ENCODE measurements around the gene PUM1.

GRCh38 chr1:30905403-30905802, 160.1 kb downstream of the PUM1 start:
- TF ChIP-seq, protein P1, sequence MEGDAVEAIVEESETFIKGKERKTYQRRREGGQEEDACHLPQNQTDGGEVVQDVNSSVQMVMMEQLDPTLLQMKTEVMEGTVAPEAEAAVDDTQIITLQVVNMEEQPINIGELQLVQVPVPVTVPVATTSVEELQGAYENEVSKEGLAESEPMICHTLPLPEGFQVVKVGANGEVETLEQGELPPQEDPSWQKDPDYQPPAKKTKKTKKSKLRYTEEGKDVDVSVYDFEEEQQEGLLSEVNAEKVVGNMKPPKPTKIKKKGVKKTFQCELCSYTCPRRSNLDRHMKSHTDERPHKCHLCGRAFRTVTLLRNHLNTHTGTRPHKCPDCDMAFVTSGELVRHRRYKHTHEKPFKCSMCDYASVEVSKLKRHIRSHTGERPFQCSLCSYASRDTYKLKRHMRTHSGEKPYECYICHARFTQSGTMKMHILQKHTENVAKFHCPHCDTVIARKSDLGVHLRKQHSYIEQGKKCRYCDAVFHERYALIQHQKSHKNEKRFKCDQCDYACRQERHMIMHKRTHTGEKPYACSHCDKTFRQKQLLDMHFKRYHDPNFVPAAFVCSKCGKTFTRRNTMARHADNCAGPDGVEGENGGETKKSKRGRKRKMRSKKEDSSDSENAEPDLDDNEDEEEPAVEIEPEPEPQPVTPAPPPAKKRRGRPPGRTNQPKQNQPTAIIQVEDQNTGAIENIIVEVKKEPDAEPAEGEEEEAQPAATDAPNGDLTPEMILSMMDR (IDR thresholded peaks at IDR 0.05; ENCODE audit: low read depth, low read length, poor library complexity, severe bottlenecking), result no peak
- no peak for TF ChIP-seq EZH2phosphoT487 (IDR thresholded peaks at IDR 0.05; ENCODE audit: borderline replicate concordance, low read length)
